Measurements from ENCODE around the gene PSEN2.

The PSEN2 gene

GRCh38 chr1:226867461-226868054 lies 2.9 kb upstream of the PSEN2 start:
- H3K4me3 ChIP-seq (ENCODE audit: low read depth, low read length): no peak overlapping the region
- TF ChIP-seq, protein P1, sequence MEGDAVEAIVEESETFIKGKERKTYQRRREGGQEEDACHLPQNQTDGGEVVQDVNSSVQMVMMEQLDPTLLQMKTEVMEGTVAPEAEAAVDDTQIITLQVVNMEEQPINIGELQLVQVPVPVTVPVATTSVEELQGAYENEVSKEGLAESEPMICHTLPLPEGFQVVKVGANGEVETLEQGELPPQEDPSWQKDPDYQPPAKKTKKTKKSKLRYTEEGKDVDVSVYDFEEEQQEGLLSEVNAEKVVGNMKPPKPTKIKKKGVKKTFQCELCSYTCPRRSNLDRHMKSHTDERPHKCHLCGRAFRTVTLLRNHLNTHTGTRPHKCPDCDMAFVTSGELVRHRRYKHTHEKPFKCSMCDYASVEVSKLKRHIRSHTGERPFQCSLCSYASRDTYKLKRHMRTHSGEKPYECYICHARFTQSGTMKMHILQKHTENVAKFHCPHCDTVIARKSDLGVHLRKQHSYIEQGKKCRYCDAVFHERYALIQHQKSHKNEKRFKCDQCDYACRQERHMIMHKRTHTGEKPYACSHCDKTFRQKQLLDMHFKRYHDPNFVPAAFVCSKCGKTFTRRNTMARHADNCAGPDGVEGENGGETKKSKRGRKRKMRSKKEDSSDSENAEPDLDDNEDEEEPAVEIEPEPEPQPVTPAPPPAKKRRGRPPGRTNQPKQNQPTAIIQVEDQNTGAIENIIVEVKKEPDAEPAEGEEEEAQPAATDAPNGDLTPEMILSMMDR (IDR thresholded peaks at IDR 0.05; ENCODE audit: borderline replicate concordance, insufficient read depth, low read depth, low read length): no peak

GRCh38 chr1:226868726-226869125 lies 1.7 kb upstream of the PSEN2 start:
- TF ChIP-seq, protein P1 (IDR thresholded peaks at IDR 0.05; ENCODE audit: borderline replicate concordance, insufficient read depth, low read depth, low read length): no peak
- H3K4me3 ChIP-seq (ENCODE audit: low read depth, low read length): no peak overlapping the region

DNA sequence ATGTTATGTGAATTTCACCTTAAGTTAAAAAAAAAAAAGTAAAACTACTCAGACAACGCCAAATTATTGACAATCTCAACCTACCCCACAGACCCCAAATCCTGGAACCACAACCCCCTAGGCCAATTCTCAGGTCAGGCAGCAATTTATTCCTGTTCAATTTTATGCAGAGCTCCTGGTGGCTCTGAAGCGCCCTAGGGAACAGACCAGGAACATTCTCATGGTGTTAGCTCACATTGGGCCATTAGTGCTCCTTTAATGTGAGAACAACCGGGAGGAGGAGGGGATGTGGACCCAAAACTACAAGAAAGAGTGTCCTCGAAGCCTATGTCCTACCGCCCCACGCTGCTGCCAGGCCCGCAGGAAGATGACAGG lies 403 bp upstream of the PSEN2 start:
- TF ChIP-seq, protein P1 (IDR thresholded peaks at IDR 0.05; ENCODE audit: borderline replicate concordance, insufficient read depth, low read depth, low read length): no peak
- H3K4me3 ChIP-seq (ENCODE audit: low read depth, low read length): peak overlapping the region; percentile 85

- H3K4me3 ChIP-seq (ENCODE audit: low read depth, low read length): no peak overlapping the region
- TF ChIP-seq, protein P1 (IDR thresholded peaks at IDR 0.05; ENCODE audit: borderline replicate concordance, insufficient read depth, low read depth, low read length): no peak
Measured at GRCh38 chr1:226871636-226872327, 1.4 kb downstream of the PSEN2 start.

DNA sequence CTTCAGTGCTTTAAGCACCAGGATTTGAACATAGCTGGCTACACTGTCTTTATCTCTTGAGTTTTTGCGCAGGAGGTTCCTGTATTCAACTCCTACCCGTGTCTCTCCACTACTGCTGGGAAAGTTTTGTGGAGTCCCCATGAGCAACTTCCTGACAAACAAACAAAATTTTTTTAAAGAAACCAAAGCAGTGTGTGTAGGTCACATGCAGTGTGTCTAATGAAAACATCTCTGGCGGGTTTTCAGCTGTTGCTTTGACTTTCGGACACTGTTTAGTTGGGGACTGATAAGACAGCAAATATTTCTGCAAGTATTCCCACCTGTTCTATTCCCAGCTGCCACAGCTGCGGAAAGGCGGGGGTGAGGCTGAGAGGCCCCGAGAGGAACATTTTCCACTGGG lies 2.0 kb downstream of the PSEN2 start:
- H3K4me3 ChIP-seq (ENCODE audit: low read depth, low read length): no peak overlapping the region
- TF ChIP-seq, protein P1 (IDR thresholded peaks at IDR 0.05; ENCODE audit: borderline replicate concordance, insufficient read depth, low read depth, low read length): no peak

DNA sequence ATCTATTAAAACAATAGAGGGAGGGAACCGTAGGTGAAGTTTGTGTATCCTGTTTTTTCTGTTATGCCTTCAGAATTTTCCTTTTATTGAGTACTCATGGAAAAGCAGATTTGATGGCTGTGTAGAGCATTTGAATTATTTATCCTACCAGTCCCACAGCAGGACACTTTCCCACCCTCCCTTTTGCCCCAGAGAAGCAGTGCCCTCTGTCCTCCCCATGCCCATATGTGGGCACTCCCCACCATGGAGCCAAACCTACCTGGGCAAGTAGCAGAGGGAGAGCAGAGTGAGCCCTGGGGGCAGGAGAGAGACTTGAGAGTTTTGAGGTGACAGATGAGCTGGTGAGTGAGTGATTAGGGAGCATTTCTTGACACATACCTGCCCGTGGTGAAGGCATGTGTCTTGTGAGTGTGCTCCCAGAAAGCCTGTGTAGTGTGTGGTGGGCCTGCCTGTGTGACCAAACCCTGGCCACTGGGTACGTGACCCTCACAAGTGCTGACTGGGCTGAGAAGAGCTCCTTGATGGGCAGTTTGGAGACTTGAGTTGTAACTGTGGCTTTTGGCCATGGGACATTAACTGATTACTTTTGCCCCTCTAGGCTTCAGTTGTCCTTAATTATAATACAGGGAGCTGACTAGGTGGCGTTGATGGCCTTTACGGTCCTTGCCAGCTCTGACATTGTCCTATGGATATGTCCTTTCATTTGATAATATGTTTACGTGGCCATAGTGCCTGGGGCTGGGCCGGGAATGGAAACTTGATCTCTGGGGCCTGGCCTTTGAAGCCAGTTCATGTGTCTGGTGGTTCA lies 3.6 kb downstream of the PSEN2 start:
- no peak overlapping the region for H3K4me3 ChIP-seq (ENCODE audit: low read depth, low read length)
- TF ChIP-seq, protein P1 (IDR thresholded peaks at IDR 0.05; ENCODE audit: borderline replicate concordance, insufficient read depth, low read depth, low read length): no peak
